DMS79 (cell line): Measurements from ENCODE around the gene ZSCAN4.

Experiments
- DNase-seq: peaks from one replicate; lab custom pipeline; 2025; lab: John Stamatoyannopoulos, UW

Gene ZSCAN4

DNA sequence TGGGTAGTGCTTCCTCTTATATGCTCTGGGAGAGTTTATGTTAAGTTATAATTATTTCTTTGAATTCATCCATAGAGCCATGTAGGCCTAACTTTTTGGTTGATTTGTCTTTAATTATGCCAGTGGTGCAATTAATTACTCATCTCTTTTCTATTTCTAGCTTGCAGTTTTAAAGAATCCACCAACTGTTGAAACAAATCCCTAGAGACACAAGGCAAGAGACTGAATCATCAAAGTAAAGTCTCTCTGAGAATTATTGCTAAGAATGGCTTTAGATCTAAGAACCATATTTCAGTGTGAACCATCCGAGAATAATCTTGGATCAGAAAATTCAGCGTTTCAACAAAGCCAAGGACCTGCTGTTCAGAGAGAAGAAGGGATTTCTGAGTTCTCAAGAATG lies 7.1 kb downstream of the ZSCAN4 start:
- DNase-seq, result no peak

DNA sequence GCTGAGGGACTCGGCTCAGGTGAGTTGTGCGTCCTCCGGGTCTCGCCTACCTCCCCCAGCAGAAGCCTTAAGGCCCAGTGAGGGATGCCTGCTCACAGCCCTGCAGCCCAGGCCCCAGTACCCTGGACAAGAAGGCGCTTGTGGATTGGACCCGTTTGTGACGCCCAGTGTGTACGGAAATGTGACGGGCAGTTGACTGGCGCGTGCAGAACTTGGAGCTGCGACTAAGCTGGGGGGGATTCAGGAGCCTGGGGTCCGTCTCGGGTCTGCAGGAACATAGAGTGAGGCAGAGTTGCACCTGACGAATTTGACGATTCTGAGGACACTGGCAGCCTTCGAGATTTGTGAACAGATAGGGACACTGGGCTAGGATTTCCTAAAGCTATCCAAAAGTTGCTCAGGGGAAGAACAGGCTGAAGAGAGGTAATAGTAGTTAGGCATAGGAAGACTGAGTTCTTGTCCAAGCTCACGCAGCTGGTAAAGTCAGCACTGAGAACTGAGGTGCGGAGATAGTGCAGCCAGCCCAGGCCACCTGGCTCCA lies 13.6 kb downstream of the ZSCAN4 start:
- no peak for DNase-seq

DNA sequence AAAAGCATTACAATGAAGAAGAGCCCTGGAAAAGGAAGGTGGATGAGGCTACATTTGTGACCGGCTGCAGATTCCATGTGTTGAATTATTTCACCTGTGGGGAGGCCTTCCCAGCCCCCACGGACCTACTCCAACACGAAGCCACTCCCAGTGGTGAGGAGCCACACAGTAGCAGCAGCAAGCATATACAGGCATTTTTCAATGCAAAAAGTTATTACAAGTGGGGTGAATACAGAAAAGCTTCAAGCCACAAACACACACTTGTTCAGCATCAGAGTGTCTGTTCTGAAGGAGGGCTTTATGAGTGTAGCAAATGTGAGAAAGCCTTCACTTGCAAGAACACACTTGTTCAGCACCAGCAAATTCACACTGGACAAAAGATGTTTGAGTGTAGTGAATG lies 18.0 kb downstream of the ZSCAN4 start:
- DNase-seq, result no peak

DNA sequence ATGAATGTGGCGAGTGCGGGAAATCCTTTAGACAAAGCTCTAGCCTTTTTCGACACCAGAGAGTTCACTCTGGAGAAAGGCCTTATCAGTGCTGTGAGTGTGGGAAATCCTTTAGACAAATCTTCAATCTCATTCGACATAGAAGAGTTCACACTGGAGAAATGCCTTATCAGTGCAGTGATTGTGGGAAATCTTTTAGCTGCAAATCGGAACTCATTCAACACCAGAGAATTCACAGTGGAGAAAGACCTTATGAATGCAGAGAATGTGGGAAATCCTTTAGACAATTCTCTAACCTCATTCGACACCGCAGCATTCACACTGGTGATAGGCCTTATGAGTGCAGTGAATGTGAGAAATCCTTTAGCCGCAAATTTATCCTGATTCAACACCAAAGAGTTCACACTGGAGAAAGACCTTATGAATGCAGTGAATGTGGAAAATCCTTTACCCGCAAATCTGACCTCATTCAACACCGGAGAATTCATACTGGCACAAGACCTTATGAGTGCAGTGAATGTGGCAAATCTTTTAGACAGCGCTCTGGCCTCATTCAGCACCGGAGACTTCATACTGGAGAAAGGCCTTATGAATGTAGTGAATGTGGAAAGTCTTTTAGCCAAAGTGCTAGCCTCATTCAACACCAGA lies 18.8 kb downstream of the ZSCAN4 start:
- no peak for DNase-seq

DNA sequence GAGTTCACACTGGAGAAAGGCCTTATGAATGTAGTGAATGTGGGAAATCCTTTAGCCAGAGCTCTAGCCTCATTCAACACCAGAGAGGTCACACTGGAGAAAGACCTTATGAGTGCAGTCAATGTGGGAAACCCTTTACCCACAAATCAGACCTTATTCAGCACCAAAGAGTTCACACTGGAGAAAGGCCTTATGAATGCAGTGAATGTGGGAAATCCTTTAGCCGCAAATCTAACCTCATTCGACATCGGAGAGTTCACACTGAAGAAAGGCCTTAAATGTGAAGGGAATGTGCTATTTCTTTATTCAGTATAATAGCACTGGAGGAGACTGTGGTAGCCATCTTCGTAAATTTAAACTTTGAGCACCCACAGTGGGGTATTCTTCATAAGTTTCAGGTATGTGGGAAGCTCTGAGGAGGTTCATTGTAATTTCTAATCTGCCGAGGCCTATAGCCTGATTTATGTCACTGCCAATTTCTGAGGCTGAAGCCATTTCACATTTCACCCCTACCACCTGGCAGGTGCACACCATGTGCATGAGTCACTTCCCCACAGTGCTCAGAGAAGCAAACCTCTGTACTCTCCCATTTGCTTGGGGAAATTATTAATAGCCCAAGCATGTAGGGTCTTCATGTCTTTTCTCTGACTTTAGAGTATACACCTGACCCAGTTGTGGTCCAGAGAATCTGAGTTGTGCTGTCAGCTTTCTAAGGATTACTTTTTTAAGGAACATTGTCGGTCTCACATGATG lies 19.5 kb downstream of the ZSCAN4 start:
- no peak for DNase-seq

DNA sequence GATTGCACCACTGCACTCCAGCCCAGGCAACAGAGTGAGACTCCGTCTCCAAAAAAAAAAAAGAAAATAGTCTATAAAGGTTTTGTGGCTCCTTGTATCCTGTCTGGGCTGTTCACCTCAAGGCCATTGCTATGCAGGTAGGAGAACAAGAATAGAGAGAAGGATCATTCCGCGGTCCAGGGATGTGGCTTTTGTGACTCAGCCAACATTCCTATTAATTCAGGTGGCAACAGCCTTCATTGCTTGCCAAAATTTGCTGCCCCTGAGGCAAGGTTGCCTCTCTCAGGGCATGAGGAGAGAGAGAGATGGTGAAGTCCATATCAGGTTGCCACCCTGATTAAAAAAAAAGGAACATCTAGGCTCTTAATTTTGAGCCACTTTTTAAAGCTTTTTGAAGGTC lies 21.0 kb downstream of the ZSCAN4 start:
- no peak for DNase-seq

DNA sequence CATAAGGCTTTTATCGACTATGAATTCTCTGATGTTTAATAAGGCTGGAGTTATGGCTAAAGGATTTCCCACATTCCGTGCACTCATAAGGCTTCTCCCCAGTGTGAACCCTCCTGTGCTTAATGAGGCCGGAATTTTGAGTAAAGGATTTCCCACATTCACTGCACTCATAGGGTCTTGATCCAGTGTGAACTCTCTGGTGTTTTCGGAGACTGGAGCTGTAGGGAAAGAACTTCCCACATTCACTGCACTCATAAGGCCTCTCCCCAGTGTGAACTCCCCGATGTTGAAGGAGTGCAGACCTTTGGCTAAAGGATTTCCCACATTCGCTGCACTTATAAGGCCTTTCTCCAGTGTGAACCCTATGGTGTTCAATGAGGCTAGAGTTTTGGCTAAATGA lies 32.9 kb downstream of the ZSCAN4 start:
- DNase-seq, result no peak

DNA sequence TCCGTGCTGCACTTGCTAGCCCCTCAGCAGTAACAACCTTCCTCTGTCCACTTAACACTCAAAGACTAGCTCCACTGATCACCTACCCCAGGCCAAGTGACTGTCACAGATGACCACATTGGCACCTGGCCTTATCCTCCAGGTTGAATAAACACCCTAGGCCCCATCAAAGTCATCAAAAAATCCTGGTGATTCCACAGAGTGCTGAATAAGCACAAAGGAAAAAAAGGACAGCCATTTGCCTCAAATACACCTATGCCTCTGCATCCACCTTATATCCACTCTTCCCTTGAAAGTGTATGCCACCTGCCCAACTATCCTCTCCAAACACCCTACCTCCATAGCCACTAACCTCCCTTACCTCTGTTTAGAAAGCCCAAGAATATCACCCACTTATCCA lies 37.6 kb downstream of the ZSCAN4 start:
- DNase-seq, result no peak

DNA sequence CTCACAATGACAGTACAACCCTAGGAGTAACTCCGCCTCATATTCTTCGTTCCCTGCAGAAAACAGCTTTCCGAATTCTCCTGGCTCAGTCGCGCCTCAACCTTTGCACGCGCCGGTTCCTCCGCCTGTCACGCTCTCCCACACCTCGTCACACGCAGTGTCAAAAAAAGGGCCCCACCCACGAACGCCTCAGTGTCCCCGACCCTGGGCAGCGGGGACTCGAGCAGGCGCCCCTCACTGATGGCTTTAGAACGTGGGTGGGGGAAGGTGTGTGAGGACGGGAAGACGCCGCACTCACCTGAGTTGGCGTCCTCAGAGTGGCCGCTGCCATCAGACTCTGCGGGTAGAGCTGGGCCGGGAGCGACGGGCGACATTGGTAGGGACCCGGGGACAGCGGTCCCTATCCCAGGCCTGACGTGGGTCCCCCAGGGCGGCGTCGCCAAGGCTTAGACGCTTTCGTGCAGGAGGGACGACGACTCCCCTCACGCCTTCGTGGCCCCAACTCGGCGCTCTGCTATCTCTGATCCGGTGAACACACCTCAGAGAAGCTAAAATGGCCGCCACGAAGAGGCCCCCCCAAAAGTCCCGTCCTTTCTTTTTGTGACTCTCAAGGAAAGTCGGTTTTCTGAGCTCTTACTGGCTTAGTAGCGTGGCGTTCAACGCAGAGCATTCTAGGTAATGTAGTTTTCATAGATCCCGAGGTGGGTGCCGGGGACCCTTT lies 40.1 kb downstream of the ZSCAN4 start, which contains the start of gene ZNF154:
TSS of gene ZNF154 (minus strand) at position 564 of the 721 bp plus-strand sequence. CDS start at position 331, 233 bp downstream.
- DNase-seq, result no peak

DNA sequence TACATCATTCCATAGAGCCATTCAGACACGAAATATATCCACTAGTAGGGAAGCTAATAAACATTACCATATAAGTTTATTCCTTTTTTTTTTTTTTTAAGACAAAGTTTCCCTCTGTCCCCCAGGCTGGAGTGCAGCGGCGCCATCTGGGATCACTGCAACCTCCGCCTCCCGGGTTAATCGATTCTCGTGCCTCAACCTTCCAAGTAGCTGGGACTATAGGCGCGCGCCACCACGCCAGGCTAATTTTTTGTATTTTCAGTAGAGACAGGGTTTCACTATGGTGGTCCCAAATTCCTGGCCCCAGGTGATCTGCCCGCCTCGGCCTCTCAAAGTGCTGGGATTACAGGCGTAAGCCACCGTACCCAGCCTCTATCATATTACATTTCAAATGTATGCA lies 40.9 kb downstream of the ZSCAN4 start:
- DNase-seq, result no peak

DNA sequence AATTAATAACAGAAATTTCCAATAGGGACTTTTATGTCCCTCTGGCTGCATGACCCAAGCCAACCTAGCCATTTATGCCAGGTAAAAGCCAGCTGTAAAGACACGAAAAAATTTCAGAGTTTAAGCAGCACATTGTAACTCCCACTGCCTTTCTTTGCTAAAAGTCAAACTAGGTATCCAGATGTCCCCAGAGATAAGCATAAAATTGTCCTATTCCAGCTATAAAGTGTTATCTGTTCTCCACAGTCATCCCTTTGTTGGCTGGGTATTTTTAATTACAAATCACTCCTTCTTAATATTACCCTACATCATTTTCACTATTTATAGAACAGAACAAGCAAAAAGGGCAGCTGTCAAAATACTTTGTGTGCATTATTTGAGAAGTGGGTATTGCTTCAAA lies 43.5 kb downstream of the ZSCAN4 start:
- DNase-seq, result no peak

DNA sequence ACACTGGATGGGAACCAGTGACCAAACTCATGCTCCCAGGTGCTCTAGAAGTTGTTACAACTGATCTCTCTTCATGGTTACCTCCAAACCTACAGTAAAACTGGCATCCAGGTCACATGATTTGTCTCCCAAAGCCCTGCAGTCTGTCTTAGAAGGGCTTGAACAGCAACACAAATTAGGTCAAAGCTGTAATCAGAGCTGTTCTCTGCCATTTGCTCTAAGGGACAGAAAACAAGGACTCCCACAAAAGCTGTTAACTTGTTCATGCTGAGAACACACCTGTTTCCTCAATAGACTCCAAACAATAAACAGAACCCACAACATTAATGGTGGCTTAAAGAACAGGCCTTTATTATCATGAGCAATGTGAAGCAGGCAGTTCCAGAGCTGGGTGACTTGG lies 50.7 kb downstream of the ZSCAN4 start:
- DNase-seq, result no peak

DNA sequence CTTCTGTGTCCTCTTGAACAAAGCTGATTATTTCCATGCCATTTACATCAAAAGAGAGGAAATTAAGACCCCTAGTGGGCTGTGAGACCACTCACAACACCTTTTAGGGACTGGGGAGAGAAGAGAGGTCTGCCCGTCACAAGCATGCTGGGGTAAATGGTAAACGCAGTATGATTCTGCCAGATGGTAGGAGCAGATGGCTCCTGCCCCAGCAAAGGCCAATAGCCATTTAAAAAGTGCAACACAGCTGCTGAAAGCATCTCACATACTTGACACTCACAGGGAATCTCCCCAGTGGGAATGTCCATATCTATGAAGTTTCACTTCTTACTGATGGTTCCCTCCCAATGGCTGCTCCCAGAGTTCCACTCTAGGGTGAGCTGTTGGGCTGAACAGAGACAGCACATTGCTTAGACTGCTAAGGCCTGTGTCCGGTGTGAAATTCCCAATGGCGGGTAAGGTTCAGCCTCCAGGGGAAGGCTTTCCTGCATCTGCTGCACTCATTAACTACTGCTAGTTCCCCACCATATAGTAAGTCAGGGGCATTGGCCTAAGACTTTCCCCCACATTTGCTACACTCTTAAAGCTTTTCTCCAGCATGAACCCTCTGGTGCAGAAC lies 51.3 kb downstream of the ZSCAN4 start:
- no peak for DNase-seq

DNA sequence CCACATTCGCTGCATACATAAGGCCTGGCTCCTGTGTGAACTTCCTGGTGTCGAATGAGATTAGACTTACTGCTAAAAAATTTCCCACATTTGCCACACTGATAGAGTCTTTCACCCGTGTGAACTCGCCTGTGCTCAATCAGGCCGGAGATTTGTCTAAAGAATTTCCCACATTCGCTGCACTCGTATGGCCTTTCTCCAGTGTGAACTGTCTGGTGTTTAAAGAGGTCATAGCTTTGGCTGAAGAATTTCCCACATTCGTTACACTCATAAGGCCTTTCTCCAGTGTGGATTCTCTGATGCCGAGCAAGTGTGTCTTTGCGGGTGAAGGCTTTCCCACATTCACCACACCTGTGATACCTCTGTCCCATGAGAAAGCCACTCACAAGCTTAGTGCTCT lies 52.1 kb downstream of the ZSCAN4 start:
- DNase-seq, result no peak
